MCF 10A (cell line): ENCODE results near the gene AUTS2. TPM values are rescaled to one million over a fixed set of nuclear protein-coding genes. Genes with fewer than 3 reads are reported as not detected.

Experiments
- BruUV-seq: library from RNA; stranded (reverse); fragments of 400-500 nt; replicated peaks from 2 replicates; lab custom pipeline; 2021; lab: Mats Ljungman, UMichigan
- CTCF ChIA-PET: fragments of 300-600 bp; sonication (Branson Sonifier 250); formaldehyde crosslinking; extraction: SDS; loops from one replicate; lab custom pipeline; 2021; ENCODE audit warnings: antibody characterized with exemption, inconsistent platforms; lab: Yijun Ruan, JAX
- POLR2A ChIA-PET: fragments of 300-600, 350-650 bp; sonication (Branson Sonifier 250); formaldehyde crosslinking; extraction: SDS; loops from one replicate; lab custom pipeline; 2020; ENCODE audit warnings: antibody characterized with exemption, inconsistent platforms; lab: Yijun Ruan, JAX
- DNase-seq: peaks from one replicate; pipeline ENCODE4 v3.0.0-alpha.2; 2018; ENCODE audit not compliant: unreplicated experiment
- H3K27ac Mint-ChIP-seq: one replicate; pipeline ENCODE4 v1.8.0; 2022; ENCODE audit warnings: mild to moderate bottlenecking, low read depth, mixed read lengths; ENCODE audit not compliant: unreplicated experiment
- H3K27me3 Mint-ChIP-seq: one replicate; pipeline ENCODE4 v1.8.0; 2022; ENCODE audit warnings: mixed read lengths; ENCODE audit not compliant: insufficient read depth, unreplicated experiment
- H3K36me3 Mint-ChIP-seq: one replicate; pipeline ENCODE4 v1.8.0; 2022; ENCODE audit warnings: mild to moderate bottlenecking, moderate library complexity, mixed read lengths; ENCODE audit not compliant: insufficient read depth, unreplicated experiment
- H3K4me1 Mint-ChIP-seq: one replicate; pipeline ENCODE4 v1.8.0; 2022; ENCODE audit warnings: mixed read lengths; ENCODE audit not compliant: insufficient read depth, unreplicated experiment
- H3K4me3 Mint-ChIP-seq: one replicate; pipeline ENCODE4 v1.8.0; 2022; ENCODE audit warnings: mild to moderate bottlenecking, moderate library complexity, mixed read lengths; ENCODE audit not compliant: unreplicated experiment
- H3K9me3 Mint-ChIP-seq: one replicate; pipeline ENCODE4 v1.8.0; 2022; ENCODE audit warnings: mixed read lengths; ENCODE audit not compliant: unreplicated experiment
- CTCF ChIP-seq: fragments of 200-600 bp; IDR thresholded peaks from one replicate; pipeline ENCODE4 v1.8.0; 2022; ENCODE audit warnings: antibody characterized with exemption, mild to moderate bottlenecking; ENCODE audit not compliant: unreplicated experiment
- intact Hi-C: fragments of 100-400 bp; cut with micrococcal nuclease; formaldehyde crosslinking; loops from 2 replicates; pipeline ENCODE4 v1.14.1; 2022
- total RNA-seq: library from RNA; stranded (reverse); gene quantifications from 2 replicates; pipeline ENCODE4 v1.2.3, GENCODE V29; 2022

The AUTS2 gene
- total RNA-seq, 1 experiment from 2014 or later = 1.3 TPM

- ChIA-PET CTCF (no interaction called here), POLR2A (no interaction called here)
- intact Hi-C loops = no loop called here
Observed at GRCh38 chr7:69690329-69690728, 92.1 kb downstream of the AUTS2 start.

GRCh38 chr7:69691327-69691726, 93.1 kb downstream of the AUTS2 start:
- Mint-ChIP-seq H3K27me3 (no peaks in the 10 kb centered on the region), H3K9me3 (peaks cover 15% of the 10 kb centered on the region), H3K4me3 (no peak overlapping the region), H3K4me1 (no peaks in the 10 kb centered on the region), H3K36me3 (no peaks in the 10 kb centered on the region), H3K27ac (no peak overlapping the region)
- BruUV-seq = no TSS peak
- DNase-seq = no peak
- CTCF ChIA-PET = interaction anchor here (0.6 kb wide), 1 partner anchor 14 kb away, joined by 4 read pairs; no protein-coding TSS in a partner anchor
- intact Hi-C loops = no loop called here
- POLR2A ChIA-PET = no interaction called here
- TF ChIP-seq CTCF = no peak

More at GRCh38 chr7:69690329-69690728, 92.1 kb downstream of the AUTS2 start:
- BruUV-seq = no TSS peak
- peaks cover 15% of the 10 kb centered on the region for H3K9me3 Mint-ChIP-seq
- no peaks in the 10 kb centered on the region for H3K27me3 Mint-ChIP-seq
- no peaks in the 10 kb centered on the region for H3K36me3 Mint-ChIP-seq
- no peak for TF ChIP-seq CTCF
- no peak overlapping the region for H3K4me3 Mint-ChIP-seq
- no peak for DNase-seq
- no peaks in the 10 kb centered on the region for H3K4me1 Mint-ChIP-seq
- no peak overlapping the region for H3K27ac Mint-ChIP-seq

GRCh38 chr7:69691734-69692133, 93.5 kb downstream of the AUTS2 start:
- POLR2A ChIA-PET = no interaction called here
- H3K4me3 Mint-ChIP-seq = no peak overlapping the region
- BruUV-seq = no TSS peak

GRCh38 chr7:69692611-69693010, 94.3 kb downstream of the AUTS2 start:
- DNase-seq = no peak
- H3K36me3 Mint-ChIP-seq = no peaks in the 10 kb centered on the region
- peaks cover 14% of the 10 kb centered on the region for H3K9me3 Mint-ChIP-seq
- no peak overlapping the region for H3K27ac Mint-ChIP-seq
- no peak overlapping the region for H3K4me3 Mint-ChIP-seq
- ChIA-PET CTCF (no interaction called here), POLR2A (no interaction called here)
- no TSS peak for BruUV-seq
- TF ChIP-seq CTCF = no peak
- no peaks in the 10 kb centered on the region for H3K27me3 Mint-ChIP-seq
- H3K4me1 Mint-ChIP-seq = no peaks in the 10 kb centered on the region
- intact Hi-C loops = no loop called here

More at GRCh38 chr7:69691734-69692133, 93.5 kb downstream of the AUTS2 start:
- intact Hi-C loops = no loop called here
- no peak for DNase-seq
- CTCF ChIA-PET = no interaction called here
- Mint-ChIP-seq H3K4me1 (no peaks in the 10 kb centered on the region), H3K9me3 (peaks cover 15% of the 10 kb centered on the region), H3K27me3 (no peaks in the 10 kb centered on the region), H3K27ac (no peak overlapping the region), H3K36me3 (no peaks in the 10 kb centered on the region)
- no peak for TF ChIP-seq CTCF
